ENCODE results near the gene BRSK1. TPM values are rescaled to one million over a fixed set of nuclear protein-coding genes. Genes with fewer than 3 reads are reported as not detected.

The BRSK1 gene
- total and polyA plus RNA-seq, 2 of the 13 experiments (the other 11 are each of a cell fraction or from before 2014, with no cell fraction given): 0.18 to 1.2 TPM

- no peak for TF ChIP-seq ZNF782 (CRISPR knock-in tag; IDR thresholded peaks at IDR 0.05; ENCODE audit: borderline replicate concordance)
- no peak; the same call in none of the 2 replicates for TF ChIP-seq KMT2A (CRISPR knock-in tag; IDR thresholded peaks at IDR 0.05)
- TF ChIP-seq KDM5A (IDR thresholded peaks at IDR 0.05; ENCODE audit: borderline replicate concordance, low read length): no peak
- TF ChIP-seq KLF16 (CRISPR knock-in tag; IDR thresholded peaks at IDR 0.05): peak in 1 of 2 experiments; percentile 20; a peak in 1 of 4 replicates
- TF ChIP-seq PAX8 (CRISPR knock-in tag; IDR thresholded peaks at IDR 0.05; ENCODE audit: borderline replicate concordance): no peak
- no peak for TF ChIP-seq XRCC5 (optimal IDR thresholded peaks at IDR 0.05; ENCODE audit: low read length)
- TF ChIP-seq ZNF263 (CRISPR knock-in tag; IDR thresholded peaks at IDR 0.05): no peak
- TF ChIP-seq MED8 (CRISPR knock-in tag; IDR thresholded peaks at IDR 0.05; ENCODE audit: insufficient replicate concordance): no peak
- TF ChIP-seq HNRNPLL (IDR thresholded peaks at IDR 0.05; ENCODE audit: low read depth, low read length, poor library complexity, severe bottlenecking): no peak
- TF ChIP-seq CSRNP2 (CRISPR knock-in tag; conservative IDR thresholded peaks at IDR 0.05; ENCODE audit: low read depth): no peak
- TF ChIP-seq SP5 (CRISPR knock-in tag; IDR thresholded peaks at IDR 0.05; ENCODE audit: borderline replicate concordance, low read depth): no peak
- TF ChIP-seq RNF219 (CRISPR knock-in tag; IDR thresholded peaks at IDR 0.05): no peak
- TF ChIP-seq ETV5 (CRISPR knock-in tag; IDR thresholded peaks at IDR 0.05; ENCODE audit: borderline replicate concordance): peak; percentile 12; the same call in 1 of the 2 replicates
- TF ChIP-seq SP4 (CRISPR knock-in tag; IDR thresholded peaks at IDR 0.05): no peak
- TF ChIP-seq ZBTB38 (CRISPR knock-in tag; IDR thresholded peaks at IDR 0.05): no peak
- TF ChIP-seq REPIN1 (CRISPR knock-in tag; IDR thresholded peaks at IDR 0.05; ENCODE audit: borderline replicate concordance, low read depth): no peak
- no peak for TF ChIP-seq TBP (CRISPR knock-in tag; IDR thresholded peaks at IDR 0.05)
- no peak for TF ChIP-seq GPN1 (CRISPR knock-in tag; IDR thresholded peaks at IDR 0.05; ENCODE audit: borderline replicate concordance)
- no peak for TF ChIP-seq ZNF484 (CRISPR knock-in tag; IDR thresholded peaks at IDR 0.05; ENCODE audit: borderline replicate concordance, low read depth)
- TF ChIP-seq ZFP1 (CRISPR knock-in tag; IDR thresholded peaks at IDR 0.05): no peak
- TF ChIP-seq FOXC1 (CRISPR knock-in tag; IDR thresholded peaks at IDR 0.05; ENCODE audit: borderline replicate concordance): no peak
- TF ChIP-seq THRA (CRISPR knock-in tag; IDR thresholded peaks at IDR 0.05; ENCODE audit: borderline replicate concordance): 0 out of 2 replicates have a peak, but pooled peaks have one; percentile 26
Measured at GRCh38 chr19:55256562-55257460, 27.0 kb upstream of the BRSK1 start (continued).
